GM18499 (cell line): ENCODE measurements around the gene MXRA5.
"Not testable (repeated sequence)": the region's sequence is repeated elsewhere in the genome, so short reads cannot be mapped to it uniquely, and the experiment has no call there.

Experiments
- ATAC-seq: cut with Tn5 transposase; IDR thresholded peaks from one replicate; pipeline ENCODE4 v1.9.1; 2021; ENCODE audit warnings: moderate number of reproducible peaks; ENCODE audit not compliant: insufficient read depth, unreplicated experiment

Gene MXRA5

GRCh38 chrX:3345281-3346191 is 916 bp downstream of the MXRA5 start:
- ATAC-seq = no peak

- not testable (repeated sequence) for ATAC-seq
Measured at GRCh38 chrX:3343569-3343968, 2.9 kb downstream of the MXRA5 start.

- no peak for ATAC-seq
Measured at GRCh38 chrX:3340016-3340415, 6.4 kb downstream of the MXRA5 start.

- no peak for ATAC-seq
Measured at GRCh38 chrX:3326681-3327080, 19.8 kb downstream of the MXRA5 start.

- no peak for ATAC-seq
Measured at GRCh38 chrX:3320471-3321046, 25.9 kb downstream of the MXRA5 start.

GRCh38 chrX:3317191-3317718 is 29.2 kb downstream of the MXRA5 start:
- ATAC-seq = no peak

GRCh38 chrX:3312109-3312508 is 34.3 kb downstream of the MXRA5 start:
- ATAC-seq = no peak

GRCh38 chrX:3307881-3308280 is 38.6 kb downstream of the MXRA5 start:
- ATAC-seq = no peak

- ATAC-seq = no peak
Measured at GRCh38 chrX:3299636-3300035, 46.8 kb downstream of the MXRA5 start.

- no peak for ATAC-seq
Measured at GRCh38 chrX:3295731-3296130, 50.7 kb downstream of the MXRA5 start.

- no peak for ATAC-seq
Measured at GRCh38 chrX:3293251-3293650, 53.2 kb downstream of the MXRA5 start.

- ATAC-seq = no peak
Measured at GRCh38 chrX:3290561-3290960, 55.9 kb downstream of the MXRA5 start.

- ATAC-seq = no peak
Measured at GRCh38 chrX:3286196-3286945, 60.1 kb downstream of the MXRA5 start.

GRCh38 chrX:3280706-3281105 is 65.7 kb downstream of the MXRA5 start:
- no peak for ATAC-seq

GRCh38 chrX:3273668-3274067 is 72.8 kb downstream of the MXRA5 start:
- not testable (repeated sequence) for ATAC-seq

GRCh38 chrX:3271834-3272186 is 74.6 kb downstream of the MXRA5 start:
- no peak for ATAC-seq

- no peak for ATAC-seq
Measured at GRCh38 chrX:3271183-3271833, 75.1 kb downstream of the MXRA5 start.

GRCh38 chrX:3268829-3269228 is 77.6 kb downstream of the MXRA5 start:
- ATAC-seq = no peak

GRCh38 chrX:3263681-3264126 is 82.7 kb downstream of the MXRA5 start:
- no peak for ATAC-seq

GRCh38 chrX:3262901-3263300 is 83.6 kb downstream of the MXRA5 start:
- ATAC-seq = no peak
